Natural killer cell (primary cell): ENCODE data around the gene VEGFB. TPM values are rescaled to one million over a fixed set of nuclear protein-coding genes. Genes with fewer than 3 reads are reported as not detected.

Experiments
- ATAC-seq, 3 donors: fragments of 150-1000 bp in 2 of 3; fragments of 200-7000 bp in 1 of 3; cut with Tn5 transposase; 1 replicate in 1 of 3; 2 replicates in 2 of 3; pipeline ENCODE4 v1.10.0; 2021; ENCODE audit warnings: mild to moderate bottlenecking in 2 of 3, moderate library complexity in 2 of 3
- DNase-seq, 2 donors: peaks; one replicate each; pipeline versions ENCODE4 v3.0.0 to v3.0.0-alpha.2; 2013 to 2021; ENCODE audit warnings: mixed read lengths in 1 of 2
- H3K27ac ChIP-seq: one replicate; pipeline ENCODE4 v1.5.1; 2013; ENCODE audit warnings: mild to moderate bottlenecking, low read length
- H3K27me3 ChIP-seq: one replicate; pipeline ENCODE4 v1.6.1; 2013; ENCODE audit warnings: low read length; ENCODE audit not compliant: control insufficient read depth, insufficient read depth
- H3K36me3 ChIP-seq: one replicate; pipeline ENCODE4 v1.6.1; 2013; ENCODE audit warnings: low read length; ENCODE audit not compliant: control insufficient read depth, insufficient read depth
- H3K4me1 ChIP-seq: one replicate; pipeline ENCODE4 v1.6.1; 2013; ENCODE audit warnings: low read length; ENCODE audit not compliant: control insufficient read depth, insufficient read depth
- H3K4me3 ChIP-seq: one replicate; pipeline ENCODE4 v1.5.1; 2013; ENCODE audit warnings: low read length
- H3K9me3 ChIP-seq: one replicate; pipeline ENCODE4 v1.6.1; 2013; ENCODE audit warnings: low read length; ENCODE audit not compliant: control insufficient read depth, insufficient read depth
- H3K27ac Mint-ChIP-seq, 2 donors: one replicate each; pipeline ENCODE4 v1.8.0; 2022; ENCODE audit warnings: mild to moderate bottlenecking in 2 of 2, mixed read lengths in 2 of 2, moderate library complexity in 1 of 2
- H3K27me3 Mint-ChIP-seq, 2 donors: one replicate each; pipeline ENCODE4 v1.8.0; 2022; ENCODE audit warnings: low read depth in 2 of 2, mixed read lengths in 2 of 2
- H3K36me3 Mint-ChIP-seq: one replicate; pipeline ENCODE4 v1.8.0; 2022; ENCODE audit warnings: mixed read lengths
- H3K4me1 Mint-ChIP-seq, 2 donors: one replicate each; pipeline ENCODE4 v1.8.0; 2022; ENCODE audit warnings: mixed read lengths in 2 of 2
- H3K4me3 Mint-ChIP-seq: one replicate; pipeline ENCODE4 v1.8.0; 2022; ENCODE audit warnings: mild to moderate bottlenecking, moderate library complexity, mixed read lengths
- H3K9me3 Mint-ChIP-seq, 2 donors: one replicate each; pipeline ENCODE4 v1.8.0; 2022; ENCODE audit warnings: mixed read lengths in 2 of 2
- WGBS: methylation state at CpG from one replicate; pipeline ENCODE4 v1.1.7; 2013; ENCODE audit warnings: missing lambda C conversion rate; ENCODE audit not compliant: insufficient coverage; 5-methylcytosine and 5-hydroxymethylcytosine counted together
- intact Hi-C: fragments of 100-400 bp; cut with micrococcal nuclease; formaldehyde crosslinking; loops from one replicate; pipeline ENCODE4 v1.14.2; 2022
- total RNA-seq, 4 donors: library from RNA; stranded (reverse); fragments of 120-200 nt in 1 of 4; gene quantifications; one replicate each; pipeline versions ENCODE4 v1.2.3 to v1.2.4, GENCODE V29; 2013 to 2022
- TF ChIP-seq, protein P1 (sequence below): fragments of 200-600 bp; IDR thresholded peaks from one replicate; pipeline ENCODE4 v1.8.0; 2022; ENCODE audit warnings: antibody characterized with exemption

The VEGFB gene
- total RNA-seq, 3 donors from 2014 or later (not counting 1 experiment from before 2014, with no cell fraction given), result 30.7 to 38.7 (median 37.3) TPM

- Histone ChIP-seq H3K27me3 (no peaks in the 10 kb centered on the region), H3K27ac (no peak overlapping the region), H3K36me3 (no peaks in the 10 kb centered on the region), H3K9me3 (no peaks in the 10 kb centered on the region), H3K4me3 (no peak overlapping the region), H3K4me1 (peaks cover 23% of the 10 kb centered on the region)
- Mint-ChIP-seq H3K27ac (no peak overlapping the region), H3K9me3 (no peaks in the 10 kb centered on the region), H3K36me3 (no peaks in the 10 kb centered on the region), H3K4me3 (no peak overlapping the region), H3K27me3 (no peaks in the 10 kb centered on the region), H3K4me1 (peaks cover 28% of the 10 kb centered on the region in 2 donors)
- intact Hi-C loops, result no loop called here
- TF ChIP-seq, protein P1, sequence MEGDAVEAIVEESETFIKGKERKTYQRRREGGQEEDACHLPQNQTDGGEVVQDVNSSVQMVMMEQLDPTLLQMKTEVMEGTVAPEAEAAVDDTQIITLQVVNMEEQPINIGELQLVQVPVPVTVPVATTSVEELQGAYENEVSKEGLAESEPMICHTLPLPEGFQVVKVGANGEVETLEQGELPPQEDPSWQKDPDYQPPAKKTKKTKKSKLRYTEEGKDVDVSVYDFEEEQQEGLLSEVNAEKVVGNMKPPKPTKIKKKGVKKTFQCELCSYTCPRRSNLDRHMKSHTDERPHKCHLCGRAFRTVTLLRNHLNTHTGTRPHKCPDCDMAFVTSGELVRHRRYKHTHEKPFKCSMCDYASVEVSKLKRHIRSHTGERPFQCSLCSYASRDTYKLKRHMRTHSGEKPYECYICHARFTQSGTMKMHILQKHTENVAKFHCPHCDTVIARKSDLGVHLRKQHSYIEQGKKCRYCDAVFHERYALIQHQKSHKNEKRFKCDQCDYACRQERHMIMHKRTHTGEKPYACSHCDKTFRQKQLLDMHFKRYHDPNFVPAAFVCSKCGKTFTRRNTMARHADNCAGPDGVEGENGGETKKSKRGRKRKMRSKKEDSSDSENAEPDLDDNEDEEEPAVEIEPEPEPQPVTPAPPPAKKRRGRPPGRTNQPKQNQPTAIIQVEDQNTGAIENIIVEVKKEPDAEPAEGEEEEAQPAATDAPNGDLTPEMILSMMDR, result no peak
- ATAC-seq (no peak), DNase-seq (no peak)
- WGBS, result 91% methylated on average over 35 of the region's 35 CpGs
These were observed 31.1 kb downstream of the VEGFB start for GRCh38 chr11:64265176-64266160.

DNA sequence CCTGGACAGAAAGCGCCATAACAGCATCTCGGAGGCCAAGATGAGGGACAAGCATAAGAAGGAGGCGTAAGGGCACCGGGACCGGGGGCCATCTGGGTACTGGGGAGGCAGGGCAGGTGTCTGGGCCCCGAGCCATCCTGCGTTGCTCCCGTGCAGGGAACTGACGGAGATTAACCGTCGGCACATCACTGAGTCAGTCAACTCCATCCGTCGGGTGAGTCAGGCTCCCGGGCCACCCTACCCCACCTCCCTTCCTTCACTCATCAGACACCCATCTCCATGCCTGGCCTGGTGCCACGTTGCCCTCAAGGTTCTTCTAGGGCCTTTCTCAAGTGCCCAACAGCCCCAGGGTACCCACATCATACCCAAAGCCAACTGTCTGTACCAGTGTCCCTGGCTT lies 32.0 kb downstream of the VEGFB start:
- Mint-ChIP-seq H3K36me3 (no peaks in the 10 kb centered on the region), H3K27ac (no peak overlapping the region), H3K4me1 (peaks cover 29 to 33% of the 10 kb centered on the region in 2 donors), H3K27me3 (no peaks in the 10 kb centered on the region), H3K9me3 (no peaks in the 10 kb centered on the region), H3K4me3 (no peak overlapping the region)
- 97% methylated on average over 15 of the region's 15 CpGs for WGBS
- H3K4me1 ChIP-seq, result peaks cover 31% of the 10 kb centered on the region
- no peak overlapping the region for H3K4me3 ChIP-seq
- no peak for ATAC-seq
- H3K36me3 ChIP-seq, result no peaks in the 10 kb centered on the region
- H3K27me3 ChIP-seq, result no peaks in the 10 kb centered on the region
- no peak overlapping the region for H3K27ac ChIP-seq
- H3K9me3 ChIP-seq, result no peaks in the 10 kb centered on the region
- TF ChIP-seq, protein P1, result no peak
- intact Hi-C loops, result no loop called here
- no peak for DNase-seq

DNA sequence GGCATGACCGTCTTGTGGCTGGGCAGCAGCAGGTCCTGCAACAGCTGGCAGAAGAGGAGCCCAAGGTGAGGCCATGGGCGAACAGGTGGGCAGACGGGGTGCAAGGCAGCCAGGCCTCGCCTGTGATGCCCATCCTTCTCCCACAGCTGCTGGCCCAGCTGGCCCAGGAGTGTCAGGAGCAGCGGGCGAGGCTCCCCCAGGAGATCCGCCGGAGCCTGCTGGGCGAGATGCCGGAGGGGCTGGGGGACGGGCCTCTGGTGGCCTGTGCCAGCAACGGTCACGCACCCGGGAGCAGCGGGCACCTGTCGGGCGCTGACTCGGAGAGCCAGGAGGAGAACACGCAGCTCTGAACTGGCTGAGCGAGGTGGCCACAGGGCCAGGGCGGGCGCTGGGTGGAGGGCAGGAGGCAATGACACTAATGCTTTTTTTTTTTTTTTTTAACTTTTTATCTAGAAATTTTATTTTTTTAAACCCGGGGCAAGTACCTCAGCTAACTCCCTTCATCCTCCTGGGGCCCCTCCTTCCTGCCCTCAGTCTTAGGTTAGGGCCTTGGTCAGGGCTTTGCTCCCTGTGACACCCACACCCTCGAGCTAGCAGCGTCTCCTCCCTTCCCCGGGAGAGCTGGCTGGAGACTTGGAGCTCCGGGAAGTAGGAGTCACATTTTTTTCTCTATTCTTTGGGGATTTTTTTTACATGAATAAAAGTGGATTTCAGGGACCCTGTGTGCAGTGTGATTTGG lies 33.0 kb downstream of the VEGFB start:
- no peaks in the 10 kb centered on the region for H3K36me3 ChIP-seq
- H3K9me3 Mint-ChIP-seq, result no peaks in the 10 kb centered on the region
- peaks cover 36 to 40% of the 10 kb centered on the region in 2 donors for H3K4me1 Mint-ChIP-seq
- no peaks in the 10 kb centered on the region for H3K9me3 ChIP-seq
- H3K27ac ChIP-seq, result peak overlapping the region; percentile 92
- peaks cover 41% of the 10 kb centered on the region for H3K4me1 ChIP-seq
- H3K27me3 Mint-ChIP-seq, result no peaks in the 10 kb centered on the region
- H3K27ac Mint-ChIP-seq, result peak overlapping the region; percentile 94 to 100
- ATAC-seq (no peak), DNase-seq (no peak)
- 90% methylated on average over 24 of the region's 27 CpGs for WGBS
- no peaks in the 10 kb centered on the region for H3K36me3 Mint-ChIP-seq
- peak overlapping the region; percentile 97 for H3K4me3 Mint-ChIP-seq
- no peaks in the 10 kb centered on the region for H3K27me3 ChIP-seq
- intact Hi-C loops, result no loop called here
- no peak overlapping the region for H3K4me3 ChIP-seq
- TF ChIP-seq, protein P1, result no peak
